Mesenchymal stem cell (in vitro differentiated cells and primary cell): ENCODE measurements around the gene CLNK.
A peak's percentile ranks its signal among the peaks of the same experiment; 100 is the strongest.

Experiments used
- DNase-seq: peaks from one replicate; pipeline ENCODE4 v3.0.0-alpha.2; 2013
- H2AFZ ChIP-seq: one replicate; pipeline ENCODE4 v1.6.1; 2013; ENCODE audit warnings: low read depth, mild to moderate bottlenecking, control low read depth, inconsistent platforms, low read length, moderate library complexity
- H2AK5ac ChIP-seq: 2 replicates; pipeline ENCODE4 v1.6.1; 2013; ENCODE audit warnings: low read length, moderate library complexity, mild to moderate bottlenecking, inconsistent platforms; ENCODE audit not compliant: severe bottlenecking
- H2BK120ac ChIP-seq: one replicate; pipeline ENCODE4 v1.6.1; 2013; ENCODE audit warnings: low read depth, mild to moderate bottlenecking, inconsistent platforms, low read length, moderate library complexity
- H2BK12ac ChIP-seq, 2 experiments: one replicate each; pipeline ENCODE4 v1.6.1; 2013; ENCODE audit warnings: inconsistent platforms in 2 of 2, low read length in 2 of 2, mild to moderate bottlenecking in 2 of 2, moderate library complexity in 2 of 2, control low read depth in 1 of 2
- H2BK15ac ChIP-seq: one replicate; pipeline ENCODE4 v1.6.1; 2013; ENCODE audit warnings: mild to moderate bottlenecking, low read depth, inconsistent platforms; ENCODE audit not compliant: poor library complexity, severe bottlenecking
- H2BK5ac ChIP-seq: 2 replicates; pipeline ENCODE4 v1.6.1; 2013; ENCODE audit warnings: low read depth, mild to moderate bottlenecking, low read length, control low read depth, inconsistent platforms; ENCODE audit not compliant: poor library complexity, severe bottlenecking
- H3K14ac ChIP-seq, 2 experiments: one replicate each; pipeline ENCODE4 v1.6.1; 2013; ENCODE audit warnings: inconsistent platforms in 2 of 2, low read length in 2 of 2, control low read depth in 1 of 2, mild to moderate bottlenecking in 1 of 2, moderate library complexity in 1 of 2
- H3K18ac ChIP-seq, 2 experiments: one replicate each; pipeline ENCODE4 v1.6.1; 2013; ENCODE audit warnings: inconsistent platforms in 2 of 2, low read length in 2 of 2, control low read depth in 1 of 2, low read depth in 1 of 2, mild to moderate bottlenecking in 1 of 2
- H3K23ac ChIP-seq, 2 experiments: one replicate each; pipeline ENCODE4 v1.6.1; 2013; ENCODE audit warnings: inconsistent platforms in 2 of 2, low read length in 2 of 2, mild to moderate bottlenecking in 2 of 2, moderate library complexity in 2 of 2, control low read depth in 1 of 2
- H3K27ac ChIP-seq: 2 replicates; pipeline ENCODE4 v1.5.1; 2013; ENCODE audit warnings: mild to moderate bottlenecking, moderate library complexity, low read length, control low read depth, inconsistent platforms; ENCODE audit not compliant: poor library complexity, severe bottlenecking
- H3K27me3 ChIP-seq, 2 experiments: 2 replicates each; pipeline versions ENCODE4 v1.6.1 to v1.7.0; 2013; ENCODE audit warnings: low read length in 2 of 2, mild to moderate bottlenecking in 2 of 2, moderate library complexity in 2 of 2, control low read depth in 1 of 2, inconsistent platforms in 1 of 2; ENCODE audit not compliant: control insufficient read depth in 1 of 2, insufficient read depth in 1 of 2
- H3K36me3 ChIP-seq, 2 experiments: 2 replicates each; pipeline versions ENCODE4 v1.6.1 to v1.7.0; 2013; ENCODE audit warnings: low read length in 2 of 2, control low read depth in 1 of 2, inconsistent platforms in 1 of 2, low read depth in 1 of 2, mild to moderate bottlenecking in 1 of 2; ENCODE audit not compliant: insufficient read depth in 2 of 2, control insufficient read depth in 1 of 2
- H3K4ac ChIP-seq, 2 experiments: one replicate each; pipeline ENCODE4 v1.6.1; 2013; ENCODE audit warnings: inconsistent platforms in 2 of 2, low read length in 2 of 2, mild to moderate bottlenecking in 2 of 2, moderate library complexity in 2 of 2, control low read depth in 1 of 2, low read depth in 1 of 2
- H3K4me1 ChIP-seq: 2 replicates; pipeline ENCODE4 v1.6.1; 2013; ENCODE audit warnings: low read depth, low read length, control low read depth; ENCODE audit not compliant: control insufficient read depth, insufficient read depth
- H3K4me2 ChIP-seq: 2 replicates; pipeline ENCODE4 v1.6.1; 2013; ENCODE audit warnings: low read length, mild to moderate bottlenecking, inconsistent platforms; ENCODE audit not compliant: poor library complexity, severe bottlenecking
- H3K4me3 ChIP-seq, 2 experiments: 2 replicates each; pipeline versions ENCODE4 v1.5.1 to v1.7.0; 2013; ENCODE audit warnings: low read length in 2 of 2, mild to moderate bottlenecking in 2 of 2, control low read depth in 1 of 2, low read depth in 1 of 2; ENCODE audit not compliant: insufficient read depth in 1 of 2
- H3K79me1 ChIP-seq: replicated peaks from 2 replicates; pipeline ENCODE4 v1.6.1; 2013; ENCODE audit warnings: mild to moderate bottlenecking, control low read depth, low read length, inconsistent platforms; ENCODE audit not compliant: poor library complexity, severe bottlenecking
- H3K9ac ChIP-seq: 2 replicates; pipeline ENCODE4 v1.7.0; 2013; ENCODE audit warnings: mild to moderate bottlenecking, low read length, moderate library complexity
- H3K9me3 ChIP-seq: 2 replicates; pipeline ENCODE4 v1.7.0; 2013; ENCODE audit warnings: mild to moderate bottlenecking, low read length; ENCODE audit not compliant: control insufficient read depth
- H4K8ac ChIP-seq: one replicate; pipeline ENCODE4 v1.6.1; 2013; ENCODE audit warnings: inconsistent platforms, mild to moderate bottlenecking, low read length, moderate library complexity
- H4K91ac ChIP-seq: one replicate; pipeline ENCODE4 v1.6.1; 2013; ENCODE audit warnings: mild to moderate bottlenecking, low read length, inconsistent platforms
- WGBS: methylation state at CpG from one replicate; pipeline ENCODE4 v1.1.7; 2013; ENCODE audit warnings: mixed read lengths; 5-methylcytosine and 5-hydroxymethylcytosine counted together

CLNK gene

DNA sequence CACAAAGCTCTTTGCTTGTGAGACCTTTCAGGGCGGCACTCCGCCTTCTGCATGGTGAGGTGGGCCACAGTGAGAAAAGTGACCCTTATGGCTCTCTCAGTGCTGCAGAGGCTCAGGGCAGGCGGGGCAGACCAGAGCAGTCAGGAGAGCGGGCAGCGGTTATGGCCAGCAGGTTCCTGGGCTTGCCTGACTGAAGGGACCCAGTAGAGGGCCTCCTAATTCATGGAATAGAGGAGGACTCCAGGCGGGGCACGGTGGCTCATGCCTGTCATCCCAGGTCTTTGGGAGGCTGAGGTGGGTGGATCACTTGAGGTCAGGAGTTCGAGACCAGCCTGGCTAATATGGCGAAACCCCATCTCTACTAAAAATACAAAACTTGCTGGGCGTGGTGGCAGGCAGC lies 91.4 kb downstream of the CLNK start:
- no peak overlapping the region for H3K9ac ChIP-seq
- H3K4ac ChIP-seq = no peak overlapping the region
- H3K4me1 ChIP-seq = peaks cover 6% of the 10 kb centered on the region
- peak overlapping the region; percentile 56 for H2BK15ac ChIP-seq
- H3K4me3 ChIP-seq = no peak overlapping the region
- no peak overlapping the region for H3K23ac ChIP-seq
- no peak overlapping the region for H2BK12ac ChIP-seq
- H3K27ac ChIP-seq = no peak overlapping the region
- no peak overlapping the region for H4K8ac ChIP-seq
- H3K79me1 ChIP-seq = no peaks in the 10 kb centered on the region
- no peak overlapping the region for H2AFZ ChIP-seq
- H3K14ac ChIP-seq = no peak overlapping the region
- H2BK120ac ChIP-seq = no peak overlapping the region
- H3K27me3 ChIP-seq = no peaks in the 10 kb centered on the region
- no peak for DNase-seq
- H3K18ac ChIP-seq = no peak overlapping the region
- no peak overlapping the region for H4K91ac ChIP-seq
- H3K36me3 ChIP-seq = no peaks in the 10 kb centered on the region
- WGBS = 89% methylated on average over 10 of the region's 10 CpGs
- H3K9me3 ChIP-seq = no peaks in the 10 kb centered on the region
- no peak overlapping the region for H2AK5ac ChIP-seq
- no peak overlapping the region for H3K4me2 ChIP-seq
- no peak overlapping the region for H2BK5ac ChIP-seq

DNA sequence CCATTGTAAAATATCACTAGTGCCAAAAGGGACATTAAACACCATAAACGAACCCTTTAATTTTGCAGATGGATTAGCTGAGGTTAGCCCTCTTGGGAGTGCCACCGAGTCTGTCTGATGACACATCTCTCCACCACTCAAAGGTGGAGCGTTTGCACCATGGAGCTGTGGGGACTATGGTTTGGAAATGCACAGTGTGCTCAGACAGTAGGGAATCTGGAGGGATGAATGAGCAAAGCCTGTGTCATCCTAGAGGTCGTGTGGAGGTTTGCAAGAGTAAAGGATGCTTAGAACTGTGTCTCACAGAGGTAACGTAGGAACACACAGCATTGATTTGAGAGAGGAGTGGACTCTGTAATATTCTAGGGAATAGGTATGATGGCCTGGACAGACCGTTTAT lies 93.7 kb downstream of the CLNK start:
- no peak overlapping the region for H3K9ac ChIP-seq
- H3K27ac ChIP-seq = no peak overlapping the region
- H4K8ac ChIP-seq = no peak overlapping the region
- no peak overlapping the region for H3K4ac ChIP-seq
- no peak overlapping the region for H3K14ac ChIP-seq
- H3K23ac ChIP-seq = no peak overlapping the region
- H3K79me1 ChIP-seq = no peaks in the 10 kb centered on the region
- H3K4me2 ChIP-seq = no peak overlapping the region
- no peak overlapping the region for H2BK5ac ChIP-seq
- no peak overlapping the region for H4K91ac ChIP-seq
- H2BK15ac ChIP-seq = no peak overlapping the region
- H2BK120ac ChIP-seq = no peak overlapping the region
- no peak overlapping the region for H3K18ac ChIP-seq
- H3K4me1 ChIP-seq = peaks cover 8% of the 10 kb centered on the region
- no peak overlapping the region for H2AFZ ChIP-seq
- no peak overlapping the region for H2AK5ac ChIP-seq
- no peaks in the 10 kb centered on the region for H3K9me3 ChIP-seq
- H3K4me3 ChIP-seq = no peak overlapping the region
- no peak for DNase-seq
- H3K36me3 ChIP-seq = no peaks in the 10 kb centered on the region
- no peak overlapping the region for H2BK12ac ChIP-seq
- 43% methylated on average over 4 of the region's 6 CpGs for WGBS
- no peaks in the 10 kb centered on the region for H3K27me3 ChIP-seq

DNA sequence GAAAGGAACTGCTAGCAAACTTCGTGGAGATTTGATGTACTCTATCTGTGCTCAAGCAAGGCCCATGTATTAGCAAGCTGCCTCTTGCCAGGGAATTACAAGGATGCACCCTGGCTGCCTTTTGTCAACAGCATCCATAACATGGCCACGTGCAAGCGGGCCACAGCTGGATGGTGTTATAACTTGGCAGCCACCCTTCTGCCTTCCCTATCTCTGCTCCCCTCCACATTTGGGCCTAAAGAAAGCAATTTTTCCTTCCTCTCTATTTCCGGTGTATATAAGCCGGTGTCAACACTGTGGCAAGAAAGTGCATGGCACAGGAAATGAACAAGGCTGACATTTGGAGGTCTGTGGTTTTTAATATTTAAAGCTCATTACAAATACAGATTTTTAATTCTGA lies 94.8 kb downstream of the CLNK start:
- Histone ChIP-seq H3K27me3 (no peaks in the 10 kb centered on the region), H3K4me2 (no peak overlapping the region), H2AFZ (no peak overlapping the region), H3K4me3 (no peak overlapping the region), H4K91ac (no peak overlapping the region), H2BK12ac (no peak overlapping the region), H3K36me3 (no peaks in the 10 kb centered on the region), H4K8ac (no peak overlapping the region), H2BK15ac (no peak overlapping the region), H3K27ac (peak overlapping the region; percentile 32), H3K18ac (no peak overlapping the region), H3K23ac (no peak overlapping the region), H3K4ac (no peak overlapping the region), H3K79me1 (no peaks in the 10 kb centered on the region), H3K4me1 (peaks cover 8% of the 10 kb centered on the region), H3K9ac (no peak overlapping the region), H2BK120ac (no peak overlapping the region), H3K9me3 (no peaks in the 10 kb centered on the region), H3K14ac (no peak overlapping the region), H2BK5ac (no peak overlapping the region), H2AK5ac (no peak overlapping the region)
- no peak for DNase-seq
- 60% methylated on average over 3 of the region's 5 CpGs for WGBS

DNA sequence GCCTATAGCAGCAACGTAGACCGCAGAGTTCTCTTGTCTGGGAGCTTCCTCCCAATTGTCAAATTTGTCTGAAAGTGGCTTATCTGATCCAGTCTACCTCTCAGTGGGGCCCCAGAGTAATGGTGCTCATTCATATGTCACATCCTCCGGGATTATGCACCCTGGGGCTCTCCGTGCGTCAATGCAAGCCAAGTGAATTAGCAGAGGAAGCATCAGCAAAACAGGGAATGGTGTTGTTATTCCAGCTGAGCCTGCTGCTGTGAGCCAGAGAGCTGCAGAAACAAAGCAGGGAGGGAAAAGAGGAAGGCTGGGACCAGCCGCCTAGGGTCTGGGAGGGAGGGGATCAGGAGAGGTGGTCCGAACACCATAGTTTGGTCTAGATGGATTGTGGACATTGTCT lies 95.2 kb downstream of the CLNK start:
- Histone ChIP-seq H4K91ac (no peak overlapping the region), H3K4me1 (peaks cover 12% of the 10 kb centered on the region), H3K9me3 (no peaks in the 10 kb centered on the region), H3K14ac (no peak overlapping the region), H2BK120ac (no peak overlapping the region), H3K4me2 (no peak overlapping the region), H2BK12ac (no peak overlapping the region), H3K18ac (no peak overlapping the region), H2AK5ac (peak overlapping the region; percentile 14), H3K79me1 (no peaks in the 10 kb centered on the region), H2BK15ac (no peak overlapping the region), H3K27ac (peak overlapping the region; percentile 32), H3K4ac (no peak overlapping the region), H3K9ac (no peak overlapping the region), H3K36me3 (no peaks in the 10 kb centered on the region), H4K8ac (no peak overlapping the region), H3K23ac (no peak overlapping the region), H3K27me3 (no peaks in the 10 kb centered on the region), H2AFZ (no peak overlapping the region), H2BK5ac (no peak overlapping the region), H3K4me3 (no peak overlapping the region)
- WGBS = 61% methylated on average over 7 of the region's 7 CpGs
- no peak for DNase-seq
